NT2/D1 (cell line): ENCODE data around the gene IKZF2.

ENCODE experiments used
- DNase-seq: peaks from one replicate; pipeline ENCODE4 v3.0.0-alpha.2; 2011; ENCODE audit warnings: low read depth, low spot score
- H3K27me3 ChIP-seq: 2 replicates; pipeline ENCODE4 v1.6.0; 2011; ENCODE audit warnings: mild to moderate bottlenecking; ENCODE audit not compliant: insufficient read length, insufficient read depth
- H3K36me3 ChIP-seq: 2 replicates; pipeline ENCODE4 v1.6.1; 2011; ENCODE audit warnings: mild to moderate bottlenecking, low read length, mixed read lengths; ENCODE audit not compliant: insufficient read depth, insufficient read length
- H3K4me1 ChIP-seq: 2 replicates; pipeline ENCODE4 v1.5.1; 2011; ENCODE audit not compliant: insufficient read depth, insufficient read length
- H3K4me3 ChIP-seq: 2 replicates; pipeline ENCODE4 v1.5.1; 2011; ENCODE audit warnings: low read depth; ENCODE audit not compliant: insufficient read length
- H3K9ac ChIP-seq: 2 replicates; pipeline ENCODE4 v1.6.0; 2011; ENCODE audit warnings: low read depth; ENCODE audit not compliant: insufficient read length
- H3K9me3 ChIP-seq: 2 replicates; pipeline ENCODE4 v1.5.1; 2011; ENCODE audit warnings: mild to moderate bottlenecking, low read length; ENCODE audit not compliant: insufficient read depth
- SUZ12 ChIP-seq: IDR thresholded peaks from 2 replicates; pipeline ENCODE4 v1.6.1; 2011; ENCODE audit not compliant: insufficient read length, insufficient read depth; ENCODE audit errors: extremely low read depth
- YY1 ChIP-seq: IDR thresholded peaks from 2 replicates; pipeline ENCODE4 v1.6.1; 2011; ENCODE audit not compliant: insufficient read length, insufficient read depth
- ZNF274 ChIP-seq: IDR thresholded peaks from 2 replicates; pipeline ENCODE4 v1.6.1; 2011; ENCODE audit warnings: mild to moderate bottlenecking, low read depth, low read length

The IKZF2 gene

DNA sequence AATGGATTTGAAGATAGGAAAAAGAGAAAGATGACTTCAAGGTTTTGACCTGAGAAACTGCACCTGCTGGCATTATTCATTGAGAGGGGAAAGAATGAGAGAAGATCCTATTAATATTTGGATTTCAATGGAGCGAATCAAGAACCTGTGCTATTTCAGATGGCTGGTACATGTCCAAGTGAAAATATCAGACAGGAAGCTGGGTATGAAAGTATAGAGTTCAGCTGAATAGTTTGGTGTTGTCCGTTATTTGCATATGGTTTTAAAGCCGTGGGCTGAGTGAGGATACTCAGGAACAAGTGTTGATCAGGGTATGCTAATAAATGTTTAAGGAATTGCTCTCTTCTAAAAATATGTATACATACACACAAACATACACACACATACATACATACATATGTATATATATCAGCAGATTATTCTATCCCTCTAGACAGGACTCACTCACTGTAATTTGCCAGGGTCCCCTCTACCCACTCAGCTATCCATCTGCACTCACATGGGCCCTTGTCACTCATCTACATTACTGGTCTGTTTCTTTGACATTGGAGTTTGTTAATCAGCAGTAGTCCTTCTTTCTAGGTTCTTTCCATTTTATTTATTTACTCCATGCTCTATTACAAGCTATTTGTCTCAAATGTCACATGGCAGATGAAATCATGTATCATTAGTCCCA lies 33.9 kb upstream of the IKZF2 start:
- H3K36me3 ChIP-seq, result no peaks in the 10 kb centered on the region
- no peaks in the 10 kb centered on the region for H3K9me3 ChIP-seq
- no peak for DNase-seq
- H3K4me3 ChIP-seq, result no peak overlapping the region
- H3K9ac ChIP-seq, result no peak overlapping the region
- no peaks in the 10 kb centered on the region for H3K4me1 ChIP-seq
- H3K27me3 ChIP-seq, result no peaks in the 10 kb centered on the region
- TF ChIP-seq ZNF274, result no peak
- TF ChIP-seq SUZ12, result no peak
- TF ChIP-seq YY1, result no peak

DNA sequence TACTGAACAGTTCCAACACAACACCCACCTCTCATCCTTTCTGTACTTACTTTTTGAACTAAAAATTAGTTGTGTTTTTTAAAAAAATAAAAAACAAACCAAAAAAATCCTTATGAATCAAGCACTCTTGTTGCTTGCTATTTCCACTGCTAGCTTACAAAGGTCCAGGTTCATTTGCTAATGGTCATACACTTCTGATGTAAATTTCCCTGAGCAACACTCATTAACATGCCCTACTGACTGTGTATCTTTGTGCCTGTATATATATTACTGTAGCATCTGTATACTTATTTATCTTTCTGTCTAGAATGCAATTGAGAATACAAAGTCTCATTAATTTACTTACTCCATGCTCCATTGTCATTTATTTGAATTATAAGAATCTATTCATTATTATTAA lies 30.3 kb upstream of the IKZF2 start:
- Histone ChIP-seq H3K36me3 (no peaks in the 10 kb centered on the region), H3K27me3 (no peaks in the 10 kb centered on the region), H3K4me1 (no peaks in the 10 kb centered on the region), H3K4me3 (no peak overlapping the region), H3K9me3 (no peaks in the 10 kb centered on the region; the same call in 1 of the 2 replicates), H3K9ac (no peak overlapping the region)
- no peak for DNase-seq
- TF ChIP-seq YY1, result no peak
- no peak for TF ChIP-seq ZNF274
- TF ChIP-seq SUZ12, result no peak

DNA sequence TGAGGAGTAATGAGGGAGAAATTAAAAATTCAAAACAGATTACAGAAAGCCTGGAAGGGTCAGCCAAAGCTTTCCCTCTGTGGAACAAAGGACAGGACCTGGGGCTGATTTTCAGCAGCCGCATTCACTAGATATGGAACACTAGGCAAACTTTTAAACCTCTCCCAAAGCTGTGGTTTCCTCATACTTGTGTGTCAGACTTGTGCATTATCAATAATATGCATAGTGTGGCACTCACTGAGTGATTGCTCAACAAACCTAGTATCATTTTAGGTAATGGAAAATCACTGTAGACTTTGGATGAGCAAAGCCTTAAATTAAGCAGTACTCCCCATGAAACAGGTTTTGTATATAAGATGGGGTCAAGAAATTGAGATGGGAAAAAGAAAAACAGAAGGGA lies 26.3 kb upstream of the IKZF2 start:
- H3K4me1 ChIP-seq, result no peaks in the 10 kb centered on the region
- H3K4me3 ChIP-seq, result no peak overlapping the region
- TF ChIP-seq YY1 (no peak), SUZ12 (no peak), ZNF274 (no peak)
- no peaks in the 10 kb centered on the region; the same call in 1 of the 2 replicates for H3K9me3 ChIP-seq
- H3K27me3 ChIP-seq, result no peaks in the 10 kb centered on the region
- no peaks in the 10 kb centered on the region for H3K36me3 ChIP-seq
- no peak for DNase-seq
- no peak overlapping the region for H3K9ac ChIP-seq

DNA sequence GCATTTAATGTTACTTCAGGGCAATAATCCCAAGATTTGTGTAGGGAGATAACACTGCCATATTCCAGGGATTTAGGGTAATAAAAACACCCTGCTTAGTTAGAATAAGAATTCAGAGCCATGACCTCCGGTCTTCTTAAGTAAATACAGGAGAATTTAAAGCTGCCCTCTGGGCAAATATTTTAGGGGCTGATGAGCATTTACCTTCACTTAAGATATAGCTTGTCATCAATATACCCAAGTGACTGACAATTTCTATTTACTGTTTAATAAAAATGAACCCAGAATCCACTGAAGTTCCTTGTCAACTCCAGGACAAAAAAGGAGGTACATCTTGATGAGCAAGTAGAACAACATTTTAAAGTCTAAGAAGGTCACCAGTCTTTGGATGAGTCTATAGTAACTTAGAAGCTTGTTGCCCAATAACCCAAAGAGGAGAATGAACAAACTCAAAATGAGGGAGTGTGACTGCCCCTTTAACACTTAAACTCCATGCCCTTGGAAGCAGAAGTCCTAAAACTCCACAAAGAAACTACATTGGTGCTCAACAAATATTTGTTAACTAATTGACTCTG lies 24.3 kb upstream of the IKZF2 start:
- Histone ChIP-seq H3K4me3 (no peak overlapping the region), H3K36me3 (no peaks in the 10 kb centered on the region), H3K27me3 (no peaks in the 10 kb centered on the region), H3K9ac (no peak overlapping the region), H3K4me1 (no peaks in the 10 kb centered on the region), H3K9me3 (no peaks in the 10 kb centered on the region; the same call in 1 of the 2 replicates)
- TF ChIP-seq ZNF274 (no peak), YY1 (no peak), SUZ12 (no peak)
- DNase-seq, result no peak

DNA sequence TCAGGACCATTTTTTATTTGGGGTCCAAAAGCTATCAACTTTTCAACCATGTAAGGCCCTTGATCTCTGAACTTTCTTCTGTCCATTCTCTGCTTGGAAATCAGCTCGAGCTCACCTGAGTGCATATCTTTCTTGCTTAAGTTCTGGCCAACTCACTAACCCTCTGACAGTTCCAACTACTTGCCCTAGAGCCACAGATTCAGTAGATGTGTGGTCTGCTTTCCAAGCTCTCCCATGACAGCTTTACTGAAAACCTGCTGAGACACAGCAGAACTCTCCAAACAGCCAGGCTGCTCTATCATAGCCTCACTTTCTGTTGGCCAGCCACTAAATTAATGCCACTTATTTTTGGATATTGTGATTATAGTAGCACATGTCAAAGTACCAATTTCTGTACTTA lies 21.2 kb upstream of the IKZF2 start:
- DNase-seq, result no peak

DNA sequence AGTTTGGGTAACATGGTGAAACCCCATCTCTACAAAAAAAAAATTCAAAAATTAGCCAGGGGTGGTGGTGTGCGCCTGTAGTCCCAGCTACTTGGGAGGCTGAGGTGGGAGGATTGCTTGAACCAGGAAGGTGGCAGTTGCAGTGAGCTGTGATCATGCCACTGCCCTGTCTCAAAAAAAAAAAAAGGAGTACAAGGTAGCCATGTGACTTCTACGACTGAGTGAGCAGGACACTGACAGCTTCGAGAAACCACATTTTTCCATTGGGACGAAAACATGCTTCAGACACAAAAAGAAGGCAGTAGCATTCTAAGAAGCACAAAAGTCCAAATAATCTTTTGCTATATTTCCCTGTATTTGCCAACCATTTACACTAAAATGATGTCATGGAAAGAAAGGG lies 19.7 kb upstream of the IKZF2 start:
- Histone ChIP-seq H3K4me1 (no peaks in the 10 kb centered on the region), H3K9ac (no peak overlapping the region), H3K9me3 (no peaks in the 10 kb centered on the region), H3K27me3 (no peaks in the 10 kb centered on the region), H3K4me3 (no peak overlapping the region), H3K36me3 (no peaks in the 10 kb centered on the region)
- no peak for TF ChIP-seq YY1
- TF ChIP-seq ZNF274, result no peak
- TF ChIP-seq SUZ12, result no peak
- DNase-seq, result no peak

More for the DNA sequence above, 21.2 kb upstream of the IKZF2 start:
- H3K4me3 ChIP-seq, result no peak overlapping the region
- no peak for TF ChIP-seq YY1
- H3K9me3 ChIP-seq, result no peaks in the 10 kb centered on the region; the same call in 1 of the 2 replicates
- H3K4me1 ChIP-seq, result no peaks in the 10 kb centered on the region
- no peak overlapping the region for H3K9ac ChIP-seq
- no peaks in the 10 kb centered on the region for H3K36me3 ChIP-seq
- no peaks in the 10 kb centered on the region for H3K27me3 ChIP-seq

DNA sequence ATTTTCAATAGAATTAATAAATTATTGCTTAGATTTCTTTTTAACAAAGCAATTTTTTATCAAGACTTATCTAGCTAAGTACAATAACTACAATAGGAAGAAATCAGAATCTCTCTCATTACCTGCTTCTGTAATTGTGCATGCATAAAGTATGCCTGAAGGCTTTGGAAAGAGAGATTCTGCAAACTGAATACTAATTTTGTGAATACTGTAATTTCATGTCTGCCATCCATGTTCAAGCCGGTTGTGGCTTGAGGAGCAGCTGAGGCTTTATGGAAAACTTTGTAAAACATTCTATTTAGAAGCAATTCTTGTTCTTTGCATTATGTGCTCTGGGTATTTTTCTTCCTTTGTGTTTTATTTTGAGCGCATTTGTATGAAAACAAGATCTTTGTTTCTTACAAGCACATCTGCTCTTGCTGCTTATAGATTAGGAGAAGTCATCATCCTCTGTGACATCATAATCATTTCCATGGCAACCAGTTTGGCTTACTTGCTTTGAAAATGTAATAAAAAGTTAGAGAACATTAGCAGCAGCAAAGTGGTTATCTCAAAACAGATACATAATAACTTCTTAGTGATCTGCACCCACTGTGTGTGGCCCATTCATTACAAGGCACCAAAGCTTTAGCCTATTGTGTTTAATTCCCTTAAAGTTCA lies 16.0 kb upstream of the IKZF2 start:
- TF ChIP-seq SUZ12, result no peak
- TF ChIP-seq YY1, result no peak
- no peak overlapping the region for H3K9ac ChIP-seq
- H3K9me3 ChIP-seq, result no peaks in the 10 kb centered on the region
- no peaks in the 10 kb centered on the region for H3K4me1 ChIP-seq
- no peak for DNase-seq
- H3K4me3 ChIP-seq, result no peak overlapping the region
- no peaks in the 10 kb centered on the region for H3K27me3 ChIP-seq
- no peaks in the 10 kb centered on the region for H3K36me3 ChIP-seq
